HEK293T (cell line): ENCODE measurements around the gene TTC31.

ENCODE experiments used
- BHLHE40 ChIP-seq: fragments of 450-650 bp; IDR thresholded peaks from 2 replicates; pipeline ENCODE4 v1.6.1; 2016; ENCODE audit warnings: mild to moderate bottlenecking, moderate library complexity, borderline replicate concordance
- ELF4 ChIP-seq: fragments of 450-650 bp; IDR thresholded peaks from 2 replicates; pipeline ENCODE4 v1.6.1; 2017; ENCODE audit warnings: antibody characterized with exemption
- FOXK2 ChIP-seq: fragments of 450-650 bp; IDR thresholded peaks from 2 replicates; pipeline ENCODE4 v1.6.1; 2016; ENCODE audit warnings: mild to moderate bottlenecking
- FOXM1 ChIP-seq: fragments of 450-650 bp; IDR thresholded peaks from 2 replicates; pipeline ENCODE4 v1.6.1; 2017; ENCODE audit warnings: mild to moderate bottlenecking, borderline replicate concordance
- L3MBTL2 ChIP-seq: fragments of 450-650 bp; conservative IDR thresholded peaks from 2 replicates; pipeline ENCODE4 v1.6.1; 2016; ENCODE audit warnings: mild to moderate bottlenecking
- SP1 ChIP-seq: fragments of 450-650 bp; IDR thresholded peaks from 2 replicates; pipeline ENCODE4 v1.6.1; 2017

- TF ChIP-seq BHLHE40 = no peak
- no peak for TF ChIP-seq ELF4
- TF ChIP-seq FOXM1 = no peak
- no peak for TF ChIP-seq L3MBTL2
- no peak for TF ChIP-seq SP1
- no peak for TF ChIP-seq FOXK2
These were observed 8.4 kb upstream of the TTC31 start for GRCh38 chr2:74474481-74474880.
